GM18499 (cell line): ENCODE data around the gene CTDSP2.
"Not testable (repeated sequence)": the region's sequence is repeated elsewhere in the genome, so short reads cannot be mapped to it uniquely, and the experiment has no call there.

ENCODE experiments used
- ATAC-seq: cut with Tn5 transposase; IDR thresholded peaks from one replicate; pipeline ENCODE4 v1.9.1; 2021; ENCODE audit warnings: moderate number of reproducible peaks; ENCODE audit not compliant: insufficient read depth, unreplicated experiment

CTDSP2 gene

DNA sequence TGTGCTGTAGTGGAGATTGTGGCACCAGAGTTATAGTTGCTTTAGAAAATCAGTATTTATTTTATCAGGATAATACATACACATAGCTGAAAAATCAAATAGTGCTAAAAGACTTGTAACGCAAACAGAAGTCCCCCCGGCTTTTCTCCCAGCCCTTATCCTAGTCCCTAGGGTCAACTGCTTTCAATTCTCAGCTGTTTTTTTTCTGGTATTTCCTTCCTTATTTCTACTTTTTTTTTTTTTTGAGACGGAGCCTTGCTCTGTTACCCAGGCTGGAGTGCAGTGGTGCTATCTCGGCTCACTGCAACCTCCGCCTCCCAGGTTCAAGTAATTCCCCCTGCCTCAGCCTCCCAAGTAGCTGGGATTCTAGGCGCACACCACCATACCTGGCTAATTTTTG is 8.4 kb upstream of the CTDSP2 start:
- no peak for ATAC-seq

DNA sequence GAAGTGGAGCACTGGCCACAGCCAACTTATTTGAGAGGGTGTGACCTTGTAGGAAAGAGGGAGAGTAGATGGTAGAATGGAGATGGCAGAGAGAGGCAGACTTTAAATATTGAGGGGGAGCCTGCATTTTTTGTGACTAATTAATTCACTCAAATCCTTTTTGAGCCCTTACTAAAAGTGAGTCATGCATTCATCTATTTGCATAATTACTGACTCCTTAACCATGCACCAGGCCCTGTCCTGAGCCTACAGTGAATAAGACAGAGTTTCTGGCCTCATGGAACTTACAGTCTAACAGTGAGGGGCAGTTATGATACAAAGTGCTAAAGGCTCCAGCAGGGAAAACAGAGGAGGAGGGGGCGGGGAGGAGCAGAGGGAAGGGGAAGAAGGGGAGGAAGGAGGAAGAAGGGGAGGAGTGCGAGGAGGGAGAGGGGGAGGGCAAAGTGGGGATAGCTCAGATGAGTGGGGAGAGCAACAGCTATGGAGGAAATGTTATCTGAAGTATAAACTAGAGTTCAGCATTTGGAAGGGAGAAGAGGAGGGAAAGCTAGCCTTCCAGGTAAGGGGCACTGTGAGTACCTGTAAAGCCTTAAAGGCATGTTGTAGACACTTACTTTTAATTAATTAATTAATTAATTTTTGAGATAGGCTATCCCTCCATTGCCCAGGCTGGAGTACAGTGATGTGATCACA is 7.5 kb upstream of the CTDSP2 start:
- ATAC-seq: no peak

DNA sequence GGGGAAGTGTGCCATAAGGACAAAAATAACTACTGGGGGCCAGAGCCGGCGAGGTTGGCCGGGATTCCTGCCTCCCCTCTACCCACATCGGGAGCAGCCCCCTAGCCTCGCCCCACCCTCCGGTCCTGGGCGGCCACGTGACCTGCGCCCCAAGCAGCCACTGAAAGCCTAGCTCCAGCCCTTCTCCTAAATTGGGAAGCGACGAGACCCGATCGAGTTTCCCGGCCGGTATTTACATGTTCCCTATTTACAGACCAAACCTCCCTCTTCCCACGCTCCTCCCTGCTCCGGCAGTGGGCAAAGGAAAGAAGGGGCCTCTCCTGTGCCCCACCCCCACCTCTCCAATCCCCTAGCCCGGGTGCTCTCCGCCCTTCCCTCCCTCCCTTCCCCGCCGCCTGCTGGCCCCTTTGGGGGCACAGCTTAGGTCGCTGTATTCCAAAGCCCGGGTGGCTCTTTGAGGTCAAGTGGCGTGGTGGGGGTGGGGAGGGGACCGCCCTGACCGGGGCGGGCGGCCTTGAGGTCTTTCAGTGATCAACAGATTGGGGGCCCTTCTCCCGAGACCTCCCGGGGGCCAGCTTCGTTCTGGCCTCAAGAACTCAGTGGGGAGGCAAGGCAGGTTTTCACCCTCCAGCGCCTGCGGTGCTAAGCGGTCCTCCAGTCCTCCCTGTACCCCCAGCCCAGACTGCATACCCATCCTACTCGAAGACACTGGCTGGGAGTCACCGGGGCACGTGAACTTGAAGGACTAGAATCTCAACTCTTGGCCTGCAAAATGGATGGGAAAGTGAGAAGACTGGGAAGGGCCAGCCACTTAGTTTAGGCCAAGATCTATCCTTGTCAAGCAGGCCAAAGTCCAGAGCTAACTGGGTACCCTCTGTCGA is 6.3 kb upstream of the CTDSP2 start:
- ATAC-seq: no peak

DNA sequence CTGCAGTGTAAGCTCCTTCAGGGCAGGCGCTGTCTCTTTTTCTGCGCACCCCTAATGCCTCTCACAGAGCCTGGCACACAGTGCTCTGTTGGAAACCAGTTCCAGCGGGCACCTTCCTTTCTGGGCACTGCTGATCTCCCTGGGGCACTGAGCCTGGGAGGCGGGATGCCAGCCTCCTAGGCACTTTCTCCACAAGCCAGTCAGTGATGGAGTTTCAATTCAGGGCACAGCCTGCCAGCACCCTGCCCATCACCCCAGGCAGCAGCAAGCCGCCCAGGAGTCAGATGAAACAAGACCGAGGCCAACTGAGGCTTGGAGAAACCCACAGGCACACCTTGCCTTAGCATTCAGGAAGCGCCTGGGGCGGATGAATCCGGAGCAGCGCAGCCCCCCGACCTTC is 5.7 kb upstream of the CTDSP2 start:
- ATAC-seq: no peak

DNA sequence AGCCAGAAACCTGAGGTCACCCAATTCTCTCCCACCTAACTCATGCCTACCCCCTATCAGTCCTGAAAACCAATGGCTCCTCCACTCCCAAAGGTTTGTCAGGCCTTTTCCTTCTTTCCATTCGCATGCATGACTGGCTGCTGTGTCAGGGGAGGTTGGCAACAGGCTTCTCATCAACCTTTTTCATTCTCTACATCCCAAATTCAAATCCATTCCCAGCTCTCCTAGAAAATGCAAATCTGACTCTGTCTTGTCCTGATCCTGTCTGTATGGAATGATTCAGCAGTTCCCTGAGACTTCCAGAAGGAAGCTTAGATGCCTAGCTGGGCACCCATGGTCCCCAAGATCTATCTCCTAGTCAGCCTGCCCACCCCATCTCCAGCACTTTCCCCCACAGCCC is 5.0 kb upstream of the CTDSP2 start:
- no peak for ATAC-seq

DNA sequence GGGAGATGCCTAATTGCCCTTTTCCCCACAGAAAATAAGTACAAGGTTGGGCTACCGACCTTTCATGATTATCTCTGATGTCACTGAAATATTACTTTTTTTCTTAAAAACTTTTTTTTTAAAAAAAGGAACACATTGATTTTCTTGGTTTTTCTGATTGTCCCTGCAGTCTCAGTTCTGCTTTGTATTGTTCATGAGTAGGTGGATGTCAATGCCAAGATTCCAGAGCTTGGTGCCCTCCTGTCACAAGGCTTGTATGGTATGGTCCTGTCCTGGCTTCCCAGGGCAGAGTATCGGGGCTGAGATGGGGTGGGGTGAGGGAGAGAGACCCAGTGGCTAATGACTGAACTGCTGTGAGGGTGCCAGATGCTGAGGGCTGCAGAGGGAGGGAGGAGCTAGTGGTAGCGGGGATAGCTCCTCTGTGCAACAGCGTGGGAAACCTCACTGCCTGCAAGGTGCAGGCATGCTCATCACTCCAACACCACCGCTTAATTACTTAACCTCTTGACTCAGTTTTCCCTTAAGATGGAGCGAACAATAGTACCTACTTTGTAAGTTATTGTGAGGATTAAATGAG is 4.4 kb upstream of the CTDSP2 start:
- ATAC-seq: no peak

GRCh38 chr12:57849447-57849846 is 2.9 kb upstream of the CTDSP2 start:
- ATAC-seq: not testable (repeated sequence)

GRCh38 chr12:57849035-57849434 is 2.5 kb upstream of the CTDSP2 start:
- no peak for ATAC-seq

DNA sequence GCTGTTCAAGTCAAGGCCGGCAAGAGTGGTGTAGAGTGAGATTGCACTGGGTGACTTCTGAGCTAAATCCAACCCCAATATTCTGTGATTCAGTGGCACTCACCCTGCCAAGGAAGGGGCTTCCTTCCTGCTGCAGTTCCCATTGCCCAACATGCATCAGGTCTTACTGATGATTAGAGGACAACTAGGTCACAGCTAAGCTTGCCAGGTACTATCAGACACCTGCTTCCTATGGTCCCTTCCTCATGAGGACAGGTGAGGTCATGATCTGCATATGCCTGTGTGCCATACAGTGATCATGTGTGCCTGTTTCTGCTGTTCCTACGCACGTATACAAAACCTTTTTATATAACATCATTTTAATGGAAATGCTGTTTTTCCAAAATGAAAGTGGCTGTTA is 1.7 kb upstream of the CTDSP2 start:
- ATAC-seq: no peak

DNA sequence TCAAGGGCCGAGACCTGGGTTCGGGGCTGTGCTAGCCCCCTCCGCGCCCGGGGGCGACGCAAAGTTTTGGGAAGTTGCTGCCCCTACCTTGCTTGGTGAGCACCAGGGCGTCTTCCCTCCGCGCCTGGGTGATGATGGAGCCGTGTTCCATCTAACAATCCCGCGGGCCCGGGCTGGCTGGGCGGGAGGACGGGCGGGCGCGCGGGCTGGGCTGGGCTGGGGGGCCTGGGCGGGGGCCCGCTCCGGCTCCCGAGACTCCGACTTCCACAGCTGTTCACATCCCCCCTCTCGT is 298 bp downstream of the CTDSP2 start:
- no peak for ATAC-seq

DNA sequence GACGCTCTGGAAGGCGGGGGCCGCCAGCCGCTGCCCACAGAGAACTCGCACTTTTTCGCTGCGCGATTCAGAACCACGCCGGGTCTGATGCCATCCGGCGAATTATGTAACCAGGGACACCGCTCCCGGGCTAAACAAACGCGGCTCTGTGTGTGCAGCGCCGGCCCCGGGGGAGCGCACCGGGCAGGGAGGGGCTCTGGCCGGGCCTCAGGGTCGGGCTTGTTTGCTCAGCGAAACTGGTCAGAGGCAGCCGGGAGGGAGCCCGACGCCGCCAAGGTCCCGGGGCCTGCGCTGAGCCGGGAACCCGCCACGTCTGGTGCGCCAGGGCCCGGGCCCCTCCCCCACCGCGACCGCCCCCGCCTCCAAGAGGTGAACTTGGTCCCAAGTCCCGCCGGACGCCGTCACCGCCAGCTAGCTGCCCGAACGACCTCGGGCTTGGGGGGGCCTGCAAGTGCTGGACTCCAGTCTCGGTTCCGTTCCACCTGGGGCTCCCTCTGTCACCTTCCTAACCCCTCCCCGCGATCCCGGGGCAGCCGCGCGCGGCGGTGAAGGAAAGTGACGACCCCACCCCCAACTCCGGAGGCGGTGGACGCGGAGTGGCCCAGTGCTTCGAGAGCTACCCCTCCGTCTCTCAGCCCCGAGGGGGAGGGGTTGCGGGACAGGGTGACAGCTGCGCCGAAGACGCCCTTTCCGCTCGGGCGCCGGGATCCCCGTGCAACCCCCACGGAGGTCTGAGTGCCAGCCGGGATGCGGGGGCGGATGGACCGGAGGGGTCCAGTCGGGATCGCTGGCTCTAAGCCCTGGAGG is 848 bp downstream of the CTDSP2 start:
- no peak for ATAC-seq

GRCh38 chr12:57844709-57845477 is 1.6 kb downstream of the CTDSP2 start:
- ATAC-seq: no peak

DNA sequence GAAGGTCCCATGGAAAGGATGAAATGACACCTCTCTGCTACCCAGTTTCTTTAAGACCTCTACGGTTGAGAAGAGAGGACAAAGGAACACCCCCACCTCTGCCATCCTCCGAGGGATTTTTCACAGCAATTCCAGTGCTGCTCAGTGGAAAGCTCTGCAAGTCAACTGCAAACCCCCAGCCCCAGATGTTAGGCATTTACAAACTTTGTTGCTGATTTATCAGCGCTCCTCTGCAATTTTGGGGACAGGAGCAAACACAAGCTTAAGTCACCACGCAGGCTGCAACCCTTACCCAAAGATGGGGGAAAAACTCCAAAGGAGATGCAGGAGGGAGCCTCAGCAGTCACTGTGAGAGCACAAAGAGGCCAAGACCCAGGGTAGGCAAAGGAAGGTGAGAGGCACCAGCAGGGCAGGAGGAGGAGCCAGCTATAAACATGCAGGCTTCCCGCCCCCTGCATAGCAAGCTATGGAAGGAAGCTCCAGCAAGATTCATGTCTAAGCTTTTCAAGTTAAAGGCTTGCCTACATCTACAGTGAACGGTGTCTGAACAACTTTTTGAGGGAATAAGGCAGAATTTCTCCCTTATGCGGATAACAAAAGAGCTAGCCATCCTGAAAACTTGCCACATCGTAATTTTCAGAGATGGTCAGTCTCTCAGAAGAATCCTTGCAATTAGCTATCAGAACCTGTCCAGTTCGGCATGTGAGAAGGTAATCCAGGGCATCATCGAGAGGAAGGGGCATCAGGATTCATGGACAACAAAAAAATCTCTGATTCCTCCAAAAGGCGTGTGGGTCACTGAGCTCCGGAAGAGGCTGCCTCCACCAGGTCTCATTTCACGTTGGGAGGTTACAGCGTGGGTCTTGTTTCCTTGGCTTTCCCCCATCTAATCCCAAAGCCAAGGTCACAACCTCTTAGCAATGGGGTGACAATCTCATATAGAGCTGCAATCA is 3.9 kb downstream of the CTDSP2 start:
- no peak for ATAC-seq

DNA sequence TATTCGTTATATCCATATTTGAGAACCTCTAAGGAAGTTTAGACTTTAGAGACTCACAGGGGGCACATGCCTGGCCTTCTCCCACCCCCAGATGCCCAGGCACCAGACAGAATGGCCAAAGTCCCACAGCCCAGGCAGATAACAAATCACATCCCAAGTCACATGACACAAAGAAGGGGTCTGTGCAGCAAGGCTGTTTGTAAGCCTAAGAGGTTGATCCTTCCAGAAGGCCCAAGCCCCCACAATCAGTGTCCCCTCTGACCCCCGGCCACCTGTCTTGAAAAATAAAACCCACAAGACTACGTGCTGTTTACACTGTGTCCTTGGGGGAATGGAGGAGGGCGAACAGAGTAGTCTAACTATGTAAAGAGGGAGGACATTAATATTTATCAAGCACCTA is 5.1 kb downstream of the CTDSP2 start:
- ATAC-seq: no peak

GRCh38 chr12:57840726-57841125 is 5.8 kb downstream of the CTDSP2 start:
- no peak for ATAC-seq

DNA sequence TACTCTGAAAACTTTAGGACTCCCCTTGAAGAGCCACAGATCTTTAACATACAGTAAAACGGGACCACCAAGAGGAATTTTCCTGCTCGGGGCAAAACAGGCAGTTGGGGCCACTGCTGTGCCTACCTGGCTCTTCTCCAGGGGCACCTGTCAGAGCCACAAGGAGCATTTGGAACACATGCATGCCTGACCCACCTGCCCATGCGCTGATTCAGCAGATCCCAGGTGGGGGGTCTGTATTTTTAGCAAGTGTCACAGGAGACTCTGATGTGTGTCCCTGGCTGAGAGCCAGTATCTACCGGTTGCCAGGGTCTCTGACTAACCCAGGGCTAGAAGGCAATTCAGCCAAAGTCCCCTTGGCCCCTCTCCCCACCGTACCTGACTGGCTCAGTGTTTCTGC is 6.5 kb downstream of the CTDSP2 start:
- no peak for ATAC-seq

DNA sequence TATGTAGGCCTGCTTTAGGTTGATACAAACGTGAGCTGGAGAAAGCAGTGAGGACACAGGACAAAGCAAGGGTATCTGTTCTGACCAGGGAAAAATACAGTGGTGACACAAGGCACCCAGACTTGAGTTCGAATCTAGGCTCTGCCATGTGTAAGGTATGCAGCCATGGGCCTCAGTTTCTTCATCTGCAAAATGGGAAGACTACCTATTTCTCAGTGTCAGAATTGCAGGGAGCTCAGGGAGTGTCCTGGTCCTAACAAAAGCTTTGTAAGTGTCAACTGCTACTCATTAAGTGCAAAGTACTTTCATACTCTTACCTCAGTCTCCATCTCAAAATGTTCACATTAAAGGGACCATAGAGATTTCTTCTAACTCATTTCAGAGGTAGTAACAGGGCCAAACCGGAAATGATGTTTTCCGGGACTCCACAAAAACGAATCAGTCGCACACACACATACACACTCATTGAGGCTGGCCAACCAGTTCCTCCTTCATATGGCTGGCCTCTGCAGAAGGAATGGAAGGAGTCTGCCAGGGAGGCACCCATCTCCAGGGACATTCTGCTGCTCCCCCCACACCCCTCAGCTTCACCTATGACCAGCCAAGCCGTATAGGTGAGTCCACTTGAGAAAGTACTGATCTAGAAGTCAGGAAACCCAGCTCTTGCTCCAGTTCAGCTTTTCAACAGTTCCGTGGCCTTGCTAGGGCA is 7.8 kb downstream of the CTDSP2 start:
- no peak for ATAC-seq

- no peak for ATAC-seq
Observed at GRCh38 chr12:57837864-57838562, 8.5 kb downstream of the CTDSP2 start.
